ENCODE data around the gene TMEM184A.

DNA sequence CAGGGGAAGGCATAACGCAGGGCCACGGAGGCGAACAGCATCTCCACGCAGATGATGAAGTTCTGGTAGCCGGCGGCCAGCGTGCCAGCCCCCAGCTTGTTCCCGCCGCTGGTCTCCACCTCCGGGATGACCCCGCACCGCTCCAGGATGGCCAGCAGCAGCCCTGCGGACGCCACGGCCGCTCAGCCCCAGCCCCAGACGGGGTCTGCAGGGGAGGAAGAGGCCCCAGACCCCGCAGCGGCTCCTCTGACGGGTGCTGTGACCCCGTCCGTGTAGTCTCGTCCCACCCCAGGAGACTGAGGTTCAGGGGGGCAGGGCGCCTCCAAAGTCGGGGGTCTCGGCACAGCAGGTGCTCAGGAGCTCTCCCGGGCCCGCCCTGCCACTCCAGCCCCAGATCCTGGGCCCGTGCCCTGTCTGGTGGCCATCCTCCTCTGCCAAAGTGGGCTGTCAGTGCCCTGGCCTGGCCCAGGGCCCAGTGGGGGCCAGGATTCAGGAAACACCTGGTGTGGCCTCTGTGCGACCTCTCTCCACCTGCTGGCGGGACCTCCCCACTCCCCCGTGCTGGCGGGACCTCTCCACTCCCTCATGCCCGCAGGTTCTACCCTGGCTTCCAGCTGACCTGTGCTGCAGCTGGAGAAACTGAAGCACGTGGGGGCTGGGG lies 8.1 kb downstream of the TMEM184A start:
- TF ChIP-seq EZH2phosphoT487 (IDR thresholded peaks at IDR 0.05; ENCODE audit: insufficient read depth, low read depth) (no peak), EZH2 (IDR thresholded peaks at IDR 0.05; ENCODE audit: insufficient read depth, poor library complexity, severe bottlenecking) (no peak)

Measured in GM23248 (cell line).